ENCODE results near the gene SMIM1. TPM values are rescaled to one million over a fixed set of nuclear protein-coding genes. Genes with fewer than 3 reads are reported as not detected.

The SMIM1 gene
- total and polyA plus RNA-seq, 2 donors (not counting 3 experiments of a cell fraction or from before 2014, with no cell fraction given) = 1.4 to 2.9 TPM

- POLR2A ChIA-PET = no interaction called here
- BruUV-seq (replicated peaks) = no TSS peak
These were observed 23.0 kb upstream of the SMIM1 start for GRCh38 chr1:3749512-3749911.

GRCh38 chr1:3750741-3751140 lies 21.8 kb upstream of the SMIM1 start:
- Histone ChIP-seq H3K9ac (replicated peaks; ENCODE audit: extremely low read depth, insufficient read depth, low read length) (no peak overlapping the region), H3K4me1 (ENCODE audit: control insufficient read depth, extremely low read depth, insufficient read depth, low read length) (peaks cover 11% of the 10 kb centered on the region), H3K27ac (ENCODE audit: insufficient read depth, low read depth, low read length) (no peak overlapping the region), H4K20me1 (replicated peaks; ENCODE audit: control insufficient read depth, extremely low read depth, insufficient read depth, low read length) (no peaks in the 10 kb centered on the region), H3K9me1 (replicated peaks; ENCODE audit: control insufficient read depth, extremely low read depth, insufficient read depth, low read length) (no peaks in the 10 kb centered on the region), H3K79me2 (ENCODE audit: control insufficient read depth, insufficient read depth, low read length) (peaks cover 3% of the 10 kb centered on the region), H3K27me3 (ENCODE audit: control insufficient read depth in 2 of 2, insufficient read depth in 2 of 2, low read length in 2 of 2) (peaks cover 0 to 7% of the 10 kb centered on the region in 2 experiments), H3K4me2 (ENCODE audit: insufficient read depth, low read length) (no peak overlapping the region), H3K4me3 (replicated peaks in 1 of 3; ENCODE audit: insufficient read depth in 1 of 3, low read depth in 1 of 3, low read length in 3 of 3) (no peak overlapping the region), H3K9me3 (replicated peaks; ENCODE audit: control insufficient read depth, insufficient read depth, low read length) (no peaks in the 10 kb centered on the region), H2AFZ (ENCODE audit: low read depth, low read length) (no peak overlapping the region), H3K36me3 (ENCODE audit: control insufficient read depth in 2 of 2, extremely low read depth in 1 of 2, insufficient read depth in 2 of 2, low read length in 2 of 2) (no peaks in the 10 kb centered on the region)
- DNase-seq (ENCODE audit: low read depth, low spot score) (no peak), FAIRE-seq (no peak)
- TF ChIP-seq EZH2 (IDR thresholded peaks at IDR 0.05; ENCODE audit: borderline replicate concordance, low read depth, low read length, severe bottlenecking) = no peak
- TF ChIP-seq MYC (IDR thresholded peaks at IDR 0.05; ENCODE audit: low read depth, low read length) = no peak
- TF ChIP-seq JUN (IDR thresholded peaks at IDR 0.05; ENCODE audit: borderline replicate concordance, insufficient read depth, insufficient read length, low read depth) = no peak
- TF ChIP-seq GATA2 (IDR thresholded peaks at IDR 0.05; ENCODE audit: insufficient read depth, insufficient read length, low read depth, low read length) = no peak
- no peak for TF ChIP-seq POLR2A (IDR thresholded peaks at IDR 0.05; ENCODE audit: low read depth, low read length)
- no peak for TF ChIP-seq CTCF (IDR thresholded peaks at IDR 0.05; ENCODE audit: extremely low read depth in 1 of 2, insufficient read depth in 1 of 2, low read depth in 1 of 2, low read length in 2 of 2)
- no peak for TF ChIP-seq MAX (IDR thresholded peaks at IDR 0.05; ENCODE audit: insufficient read depth, insufficient read length)
- no peak for TF ChIP-seq FOS (IDR thresholded peaks at IDR 0.05; ENCODE audit: borderline replicate concordance, insufficient read depth, low read length)
- TF ChIP-seq POLR2AphosphoS5 (IDR thresholded peaks at IDR 0.05; ENCODE audit: insufficient read depth, low read depth, low read length) = no peak
- dilution Hi-C loops (cut with MboI; ENCODE audit: extremely low pct_ligation_motif_present, low sequenced_read_pairs) = no loop called here
- BruUV-seq (replicated peaks) = no TSS peak
- CTCF ChIA-PET = no interaction called here
- POLR2A ChIA-PET = no interaction called here
- intact Hi-C loops (cut with micrococcal nuclease) = no loop called here

More at GRCh38 chr1:3749512-3749911, 23.0 kb upstream of the SMIM1 start:
- Histone ChIP-seq H2AFZ (ENCODE audit: low read depth, low read length) (no peak overlapping the region), H3K4me3 (replicated peaks in 1 of 3; ENCODE audit: insufficient read depth in 1 of 3, low read depth in 1 of 3, low read length in 3 of 3) (no peak overlapping the region), H3K4me2 (ENCODE audit: insufficient read depth, low read length) (no peak overlapping the region), H3K27ac (ENCODE audit: insufficient read depth, low read depth, low read length) (no peak overlapping the region), H3K4me1 (ENCODE audit: control insufficient read depth, extremely low read depth, insufficient read depth, low read length) (peaks cover 11% of the 10 kb centered on the region), H3K36me3 (ENCODE audit: control insufficient read depth in 2 of 2, extremely low read depth in 1 of 2, insufficient read depth in 2 of 2, low read length in 2 of 2) (no peaks in the 10 kb centered on the region), H3K79me2 (ENCODE audit: control insufficient read depth, insufficient read depth, low read length) (peaks cover 5% of the 10 kb centered on the region), H3K9me1 (replicated peaks; ENCODE audit: control insufficient read depth, extremely low read depth, insufficient read depth, low read length) (no peaks in the 10 kb centered on the region), H3K9me3 (replicated peaks; ENCODE audit: control insufficient read depth, insufficient read depth, low read length) (no peaks in the 10 kb centered on the region), H4K20me1 (replicated peaks; ENCODE audit: control insufficient read depth, extremely low read depth, insufficient read depth, low read length) (no peaks in the 10 kb centered on the region), H3K9ac (replicated peaks; ENCODE audit: extremely low read depth, insufficient read depth, low read length) (no peak overlapping the region), H3K27me3 (ENCODE audit: control insufficient read depth in 2 of 2, insufficient read depth in 2 of 2, low read length in 2 of 2) (peaks cover 0 to 7% of the 10 kb centered on the region in 2 experiments)
- DNase-seq (ENCODE audit: low read depth, low spot score) (no peak), FAIRE-seq (no peak)
- intact Hi-C loops (cut with micrococcal nuclease) = no loop called here
- dilution Hi-C loops (cut with MboI; ENCODE audit: extremely low pct_ligation_motif_present, low sequenced_read_pairs) = no loop called here
- TF ChIP-seq EZH2 (IDR thresholded peaks at IDR 0.05; ENCODE audit: borderline replicate concordance, low read depth, low read length, severe bottlenecking) = no peak
- no peak for TF ChIP-seq POLR2A (IDR thresholded peaks at IDR 0.05; ENCODE audit: low read depth, low read length)
- TF ChIP-seq CTCF (IDR thresholded peaks at IDR 0.05; ENCODE audit: extremely low read depth in 1 of 2, insufficient read depth in 1 of 2, low read depth in 1 of 2, low read length in 2 of 2) = no peak
- no peak for TF ChIP-seq MYC (IDR thresholded peaks at IDR 0.05; ENCODE audit: low read depth, low read length)
- no peak for TF ChIP-seq FOS (IDR thresholded peaks at IDR 0.05; ENCODE audit: borderline replicate concordance, insufficient read depth, low read length)
- CTCF ChIA-PET = no interaction called here

All from endothelial cell of umbilical vein (primary cell).